Epithelial cell of esophagus (primary cell): ENCODE measurements around the gene ELL.

Source experiments
- DNase-seq: peaks from one replicate; pipeline ENCODE4 v3.0.0; 2010; ENCODE audit warnings: low read depth
- H3K4me3 ChIP-seq: 2 replicates; pipeline ENCODE4 v1.5.1; 2011; ENCODE audit warnings: mild to moderate bottlenecking, low read length, control low read depth
- TF ChIP-seq, protein P1 (sequence below): IDR thresholded peaks from 2 replicates; pipeline ENCODE4 v1.5.1; 2011; ENCODE audit warnings: low read depth, mild to moderate bottlenecking, low read length, control low read depth, inconsistent platforms; ENCODE audit not compliant: insufficient read depth; ENCODE audit errors: missing control alignments

Gene ELL

GRCh38 chr19:18469069-18469846 is 52.6 kb downstream of the ELL start:
- peak; percentile 72 for DNase-seq
- H3K4me3 ChIP-seq = no peak overlapping the region
- TF ChIP-seq, protein P1, sequence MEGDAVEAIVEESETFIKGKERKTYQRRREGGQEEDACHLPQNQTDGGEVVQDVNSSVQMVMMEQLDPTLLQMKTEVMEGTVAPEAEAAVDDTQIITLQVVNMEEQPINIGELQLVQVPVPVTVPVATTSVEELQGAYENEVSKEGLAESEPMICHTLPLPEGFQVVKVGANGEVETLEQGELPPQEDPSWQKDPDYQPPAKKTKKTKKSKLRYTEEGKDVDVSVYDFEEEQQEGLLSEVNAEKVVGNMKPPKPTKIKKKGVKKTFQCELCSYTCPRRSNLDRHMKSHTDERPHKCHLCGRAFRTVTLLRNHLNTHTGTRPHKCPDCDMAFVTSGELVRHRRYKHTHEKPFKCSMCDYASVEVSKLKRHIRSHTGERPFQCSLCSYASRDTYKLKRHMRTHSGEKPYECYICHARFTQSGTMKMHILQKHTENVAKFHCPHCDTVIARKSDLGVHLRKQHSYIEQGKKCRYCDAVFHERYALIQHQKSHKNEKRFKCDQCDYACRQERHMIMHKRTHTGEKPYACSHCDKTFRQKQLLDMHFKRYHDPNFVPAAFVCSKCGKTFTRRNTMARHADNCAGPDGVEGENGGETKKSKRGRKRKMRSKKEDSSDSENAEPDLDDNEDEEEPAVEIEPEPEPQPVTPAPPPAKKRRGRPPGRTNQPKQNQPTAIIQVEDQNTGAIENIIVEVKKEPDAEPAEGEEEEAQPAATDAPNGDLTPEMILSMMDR = peak; percentile 74

GRCh38 chr19:18468517-18468916 is 53.4 kb downstream of the ELL start:
- TF ChIP-seq, protein P1 = no peak

GRCh38 chr19:18467978-18468377 is 53.9 kb downstream of the ELL start:
- no peak for DNase-seq
- TF ChIP-seq, protein P1 = no peak
- no peak overlapping the region for H3K4me3 ChIP-seq

More at GRCh38 chr19:18468517-18468916, 53.4 kb downstream of the ELL start:
- no peak for DNase-seq
- no peak overlapping the region for H3K4me3 ChIP-seq

- no peak for DNase-seq
- TF ChIP-seq, protein P1 = no peak
- no peak overlapping the region for H3K4me3 ChIP-seq
Observed at GRCh38 chr19:18466354-18466753, 55.5 kb downstream of the ELL start.

DNA sequence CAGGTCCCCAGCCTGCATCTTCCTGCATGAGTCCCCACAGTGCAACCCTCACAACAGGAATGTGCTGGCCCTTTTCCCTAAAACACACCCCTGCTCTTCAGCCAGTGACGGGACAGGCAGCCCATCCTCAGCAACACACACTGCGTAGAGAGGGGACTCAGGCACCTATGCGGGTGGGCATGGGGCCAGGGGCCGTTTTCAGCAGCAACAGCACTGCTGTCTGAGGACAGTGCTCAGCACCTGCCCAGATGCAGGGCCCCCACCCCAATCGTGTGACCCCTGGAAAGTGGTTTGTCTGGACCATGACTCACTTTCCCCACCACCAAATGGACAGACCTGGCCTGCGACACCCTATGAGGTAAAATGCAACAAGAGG is 55.9 kb downstream of the ELL start:
- no peak overlapping the region for H3K4me3 ChIP-seq
- no peak for DNase-seq
- TF ChIP-seq, protein P1 = no peak

DNA sequence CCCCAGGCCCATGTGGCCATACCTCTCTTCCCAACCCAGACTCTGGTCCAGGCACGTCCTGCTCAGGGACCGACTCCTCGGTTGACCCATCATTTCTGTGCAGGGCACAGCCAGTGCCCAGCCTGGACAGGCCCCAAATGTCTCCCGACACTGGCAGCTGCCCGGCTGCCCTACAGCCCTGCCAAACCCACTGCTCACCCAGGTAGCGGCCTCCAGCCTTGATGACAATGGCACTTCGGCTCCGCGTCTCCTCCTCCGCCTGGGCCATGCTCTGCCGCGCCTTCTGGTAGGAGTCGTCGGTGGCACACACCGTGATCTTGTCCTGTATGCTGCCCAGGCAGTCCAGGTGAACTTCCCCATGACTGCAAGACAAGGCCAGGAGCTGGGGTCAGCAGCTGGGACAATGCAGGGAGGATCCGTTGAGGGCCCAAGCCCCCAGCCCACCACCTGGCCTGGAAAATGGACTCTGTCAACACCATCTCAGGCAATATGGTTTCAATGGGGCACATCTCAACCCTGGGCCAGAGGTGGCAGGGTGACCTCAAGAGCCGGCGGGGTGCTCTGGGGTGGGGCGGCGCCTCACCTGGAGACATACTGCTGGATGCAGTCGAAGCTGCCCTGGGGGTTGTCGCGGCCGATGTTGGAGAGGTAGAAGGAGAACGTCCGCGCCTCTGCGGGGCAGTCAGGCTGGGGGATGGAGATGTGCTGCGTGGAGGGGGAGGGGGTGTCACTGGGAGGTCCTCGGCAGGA is 56.5 kb downstream of the ELL start:
- H3K4me3 ChIP-seq = no peak overlapping the region

More for the DNA sequence above, 56.5 kb downstream of the ELL start:
- TF ChIP-seq, protein P1 = no peak
- no peak for DNase-seq
